GM19238 (cell line): ENCODE measurements around the gene APBB2.
A peak's percentile ranks its signal among the peaks of the same experiment; 100 is the strongest.

Experiments used
- DNase-seq: peaks from one replicate; pipeline ENCODE4 v3.0.0; 2011; ENCODE audit warnings: low spot score; ENCODE audit not compliant: insufficient read length

The APBB2 gene

GRCh38 chr4:40763228-40763716 lies 451.1 kb downstream of the APBB2 start:
- DNase-seq = peak; percentile 24
